SK-N-SH treated with all-trans-retinoic acid at 6 μM for 48 hours (cell line): Measurements from ENCODE around the gene EEA1.

Experiments used
- ATAC-seq: fragments of 200-7000 bp; cut with Tn5 transposase; 3 replicates; pipeline ENCODE4 v1.9.1; 2020; ENCODE audit warnings: mild to moderate bottlenecking, moderate library complexity
- CSDC2 ChIP-seq: fragments of 250-450 bp; sonication (Bioruptor Pico); IDR thresholded peaks from 2 replicates; pipeline ENCODE4 v1.5.0; 2020; ENCODE audit warnings: mild to moderate bottlenecking, moderate library complexity
- ESRRG ChIP-seq: fragments of 250-450 bp; sonication (Bioruptor Pico); IDR thresholded peaks from 2 replicates; pipeline ENCODE4 v1.6.1; 2021; ENCODE audit warnings: mild to moderate bottlenecking
- GLIS3 ChIP-seq: fragments of 250-450 bp; sonication (Bioruptor Pico); IDR thresholded peaks from 2 replicates; pipeline ENCODE4 v1.5.0; 2020; ENCODE audit warnings: mild to moderate bottlenecking, moderate library complexity
- ISL1 ChIP-seq: fragments of 250-450 bp; sonication (Bioruptor Pico); IDR thresholded peaks from 2 replicates; pipeline ENCODE4 v2.1.2; 2022; ENCODE audit warnings: mild to moderate bottlenecking, moderate library complexity
- OSR1 ChIP-seq: fragments of 250-450 bp; sonication (Bioruptor Pico); IDR thresholded peaks from 2 replicates; pipeline ENCODE4 v1.8.0; 2022; ENCODE audit warnings: moderate library complexity, mild to moderate bottlenecking, inconsistent platforms
- RARB ChIP-seq: fragments of 250-450 bp; sonication (Bioruptor Pico); IDR thresholded peaks from 2 replicates; pipeline ENCODE4 v1.8.0; 2021; ENCODE audit warnings: mild to moderate bottlenecking, moderate library complexity
- SNAI2 ChIP-seq: fragments of 250-450 bp; sonication (Bioruptor Pico); IDR thresholded peaks from 2 replicates; pipeline ENCODE4 v1.5.0; 2020; ENCODE audit warnings: mild to moderate bottlenecking, moderate library complexity
- TOX ChIP-seq: fragments of 250-450 bp; sonication (Bioruptor Pico); IDR thresholded peaks from 2 replicates; pipeline ENCODE4 v1.8.0; 2021; ENCODE audit warnings: mild to moderate bottlenecking, moderate library complexity, borderline replicate concordance
- ZC3H10 ChIP-seq: fragments of 250-450 bp; sonication (Bioruptor Pico); IDR thresholded peaks from 2 replicates; pipeline ENCODE4 v1.5.1; 2021; ENCODE audit warnings: mild to moderate bottlenecking, moderate library complexity
- ZFP3 ChIP-seq: fragments of 250-450 bp; sonication (Bioruptor Pico); IDR thresholded peaks from 2 replicates; pipeline ENCODE4 v1.5.0; 2020; ENCODE audit warnings: mild to moderate bottlenecking, moderate library complexity
- ZNF70 ChIP-seq: fragments of 450-650 bp; formaldehyde crosslinking; IDR thresholded peaks from 2 replicates; pipeline ENCODE4 v1.5.0; 2020; ENCODE audit warnings: mild to moderate bottlenecking, moderate library complexity
- ZNF8 ChIP-seq: fragments of 450-650 bp; formaldehyde crosslinking; IDR thresholded peaks from 2 replicates; pipeline ENCODE4 v1.5.0; 2020; ENCODE audit warnings: mild to moderate bottlenecking, moderate library complexity
- TF ChIP-seq, protein P1 (sequence below): fragments of 250-450 bp; sonication (Bioruptor Pico); IDR thresholded peaks from 2 replicates; pipeline ENCODE4 v1.8.0; 2021; ENCODE audit warnings: low read depth, mild to moderate bottlenecking, moderate library complexity, borderline replicate concordance
- TF ChIP-seq, protein P2 (sequence below): fragments of 250-450 bp; sonication (Bioruptor Pico); IDR thresholded peaks from 2 replicates; pipeline ENCODE4 v1.5.1; 2020; ENCODE audit warnings: low read depth, mild to moderate bottlenecking, moderate library complexity
- TF ChIP-seq, protein P3 (sequence below): fragments of 250-450 bp; sonication (Bioruptor Pico); IDR thresholded peaks from 2 replicates; pipeline ENCODE4 v1.5.0; 2020; ENCODE audit warnings: mild to moderate bottlenecking, moderate library complexity
- TF ChIP-seq, protein P4 (sequence below): fragments of 250-450 bp; sonication (Bioruptor Pico); IDR thresholded peaks from 2 replicates; pipeline ENCODE4 v1.5.1; 2021; ENCODE audit warnings: mild to moderate bottlenecking, moderate library complexity
- TF ChIP-seq, protein P5 (sequence below): fragments of 250-450 bp; sonication (Bioruptor Pico); IDR thresholded peaks from 2 replicates; pipeline ENCODE4 v1.8.0; 2020; ENCODE audit warnings: mild to moderate bottlenecking, moderate library complexity, borderline replicate concordance

Gene EEA1

DNA sequence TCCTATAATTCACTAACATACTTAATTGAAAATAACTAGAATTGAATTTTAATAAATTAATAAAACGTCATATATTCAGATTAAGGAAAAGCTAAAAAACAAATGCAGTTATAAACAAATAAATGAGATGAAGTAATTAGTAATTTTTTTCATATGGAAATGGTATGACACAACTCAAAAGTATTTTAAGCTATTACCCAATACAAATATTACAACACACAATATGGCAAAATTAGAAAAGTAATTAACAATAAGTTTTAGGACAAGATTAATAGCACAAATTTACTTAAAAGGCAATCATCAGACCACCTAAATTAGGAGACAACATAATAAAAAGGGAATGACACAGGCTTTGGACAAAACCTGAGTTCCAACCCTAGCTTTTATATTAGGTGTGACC, 81.7 kb downstream of the EEA1 start:
- TF ChIP-seq ESRRG (CRISPR knock-in tag) (no peak), OSR1 (CRISPR knock-in tag) (no peak), ISL1 (no peak)
- ATAC-seq = no peak

DNA sequence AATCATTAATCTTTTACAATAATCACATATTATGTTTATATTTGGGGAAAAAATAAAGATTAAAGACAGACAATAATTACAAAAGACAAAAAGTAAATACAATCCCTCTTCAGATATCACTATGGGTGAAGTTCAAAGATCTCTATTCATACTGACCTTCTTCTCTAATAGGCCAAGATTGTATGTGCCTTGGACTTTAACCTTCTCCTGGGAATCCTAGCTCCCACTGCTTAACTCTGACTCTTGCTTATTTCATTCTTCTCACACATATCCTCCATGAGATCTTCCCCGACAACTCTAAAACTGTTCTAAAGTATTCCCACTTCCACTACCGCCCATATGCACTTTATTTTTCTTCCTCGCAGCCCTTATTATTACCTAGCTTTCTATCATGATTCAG, 83.8 kb downstream of the EEA1 start:
- ATAC-seq = no peak
- TF ChIP-seq ZFP3 (CRISPR knock-in tag) (no peak), GLIS3 (CRISPR knock-in tag) (no peak), ESRRG (CRISPR knock-in tag) (no peak)
- TF ChIP-seq, protein P1, sequence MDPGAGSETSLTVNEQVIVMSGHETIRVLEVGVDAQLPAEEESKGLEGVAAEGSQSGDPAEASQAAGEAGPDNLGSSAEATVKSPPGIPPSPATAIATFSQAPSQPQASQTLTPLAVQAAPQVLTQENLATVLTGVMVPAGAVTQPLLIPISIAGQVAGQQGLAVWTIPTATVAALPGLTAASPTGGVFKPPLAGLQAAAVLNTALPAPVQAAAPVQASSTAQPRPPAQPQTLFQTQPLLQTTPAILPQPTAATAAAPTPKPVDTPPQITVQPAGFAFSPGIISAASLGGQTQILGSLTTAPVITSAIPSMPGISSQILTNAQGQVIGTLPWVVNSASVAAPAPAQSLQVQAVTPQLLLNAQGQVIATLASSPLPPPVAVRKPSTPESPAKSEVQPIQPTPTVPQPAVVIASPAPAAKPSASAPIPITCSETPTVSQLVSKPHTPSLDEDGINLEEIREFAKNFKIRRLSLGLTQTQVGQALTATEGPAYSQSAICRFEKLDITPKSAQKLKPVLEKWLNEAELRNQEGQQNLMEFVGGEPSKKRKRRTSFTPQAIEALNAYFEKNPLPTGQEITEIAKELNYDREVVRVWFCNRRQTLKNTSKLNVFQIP (CRISPR knock-in tag) = no peak

DNA sequence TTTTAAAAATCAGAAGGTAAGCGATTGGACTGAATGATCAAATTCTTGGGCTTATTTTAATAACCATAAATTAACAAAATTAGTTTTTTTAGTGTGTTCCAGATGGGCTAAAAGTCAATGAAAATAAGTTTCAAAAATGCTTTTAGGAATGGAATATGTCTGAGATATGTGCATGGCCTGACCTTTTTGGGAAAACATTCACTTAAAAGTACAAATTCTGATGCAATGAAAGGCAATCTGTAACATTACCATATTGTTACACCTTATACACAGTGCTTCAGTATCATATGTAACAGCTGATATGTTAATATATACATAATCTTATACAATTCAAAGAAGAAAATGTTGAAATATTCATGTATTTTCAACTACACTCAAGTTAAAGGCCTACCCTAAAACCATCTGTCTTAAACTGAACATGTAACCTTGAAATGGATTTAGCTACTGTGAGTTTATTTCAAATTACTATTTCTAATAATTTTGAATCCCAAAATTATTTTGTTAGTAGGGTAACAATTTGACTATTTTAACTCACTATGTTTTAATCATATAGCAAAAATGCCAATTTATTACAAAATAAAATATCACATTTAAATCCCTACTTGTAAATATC, 84.8 kb downstream of the EEA1 start:
- no peak for TF ChIP-seq ZNF8 (CRISPR knock-in tag)
- TF ChIP-seq CSDC2 (CRISPR knock-in tag) = no peak
- TF ChIP-seq, protein P1 (CRISPR knock-in tag) = no peak
- no peak for TF ChIP-seq ZFP3 (CRISPR knock-in tag)
- no peak for TF ChIP-seq ESRRG (CRISPR knock-in tag)
- TF ChIP-seq SNAI2 (CRISPR knock-in tag) = no peak
- no peak for TF ChIP-seq GLIS3 (CRISPR knock-in tag)
- TF ChIP-seq, protein P2, sequence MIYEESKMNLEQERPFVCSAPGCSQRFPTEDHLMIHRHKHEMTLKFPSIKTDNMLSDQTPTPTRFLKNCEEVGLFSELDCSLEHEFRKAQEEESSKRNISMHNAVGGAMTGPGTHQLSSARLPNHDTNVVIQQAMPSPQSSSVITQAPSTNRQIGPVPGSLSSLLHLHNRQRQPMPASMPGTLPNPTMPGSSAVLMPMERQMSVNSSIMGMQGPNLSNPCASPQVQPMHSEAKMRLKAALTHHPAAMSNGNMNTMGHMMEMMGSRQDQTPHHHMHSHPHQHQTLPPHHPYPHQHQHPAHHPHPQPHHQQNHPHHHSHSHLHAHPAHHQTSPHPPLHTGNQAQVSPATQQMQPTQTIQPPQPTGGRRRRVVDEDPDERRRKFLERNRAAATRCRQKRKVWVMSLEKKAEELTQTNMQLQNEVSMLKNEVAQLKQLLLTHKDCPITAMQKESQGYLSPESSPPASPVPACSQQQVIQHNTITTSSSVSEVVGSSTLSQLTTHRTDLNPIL = no peak
- TF ChIP-seq, protein P3, sequence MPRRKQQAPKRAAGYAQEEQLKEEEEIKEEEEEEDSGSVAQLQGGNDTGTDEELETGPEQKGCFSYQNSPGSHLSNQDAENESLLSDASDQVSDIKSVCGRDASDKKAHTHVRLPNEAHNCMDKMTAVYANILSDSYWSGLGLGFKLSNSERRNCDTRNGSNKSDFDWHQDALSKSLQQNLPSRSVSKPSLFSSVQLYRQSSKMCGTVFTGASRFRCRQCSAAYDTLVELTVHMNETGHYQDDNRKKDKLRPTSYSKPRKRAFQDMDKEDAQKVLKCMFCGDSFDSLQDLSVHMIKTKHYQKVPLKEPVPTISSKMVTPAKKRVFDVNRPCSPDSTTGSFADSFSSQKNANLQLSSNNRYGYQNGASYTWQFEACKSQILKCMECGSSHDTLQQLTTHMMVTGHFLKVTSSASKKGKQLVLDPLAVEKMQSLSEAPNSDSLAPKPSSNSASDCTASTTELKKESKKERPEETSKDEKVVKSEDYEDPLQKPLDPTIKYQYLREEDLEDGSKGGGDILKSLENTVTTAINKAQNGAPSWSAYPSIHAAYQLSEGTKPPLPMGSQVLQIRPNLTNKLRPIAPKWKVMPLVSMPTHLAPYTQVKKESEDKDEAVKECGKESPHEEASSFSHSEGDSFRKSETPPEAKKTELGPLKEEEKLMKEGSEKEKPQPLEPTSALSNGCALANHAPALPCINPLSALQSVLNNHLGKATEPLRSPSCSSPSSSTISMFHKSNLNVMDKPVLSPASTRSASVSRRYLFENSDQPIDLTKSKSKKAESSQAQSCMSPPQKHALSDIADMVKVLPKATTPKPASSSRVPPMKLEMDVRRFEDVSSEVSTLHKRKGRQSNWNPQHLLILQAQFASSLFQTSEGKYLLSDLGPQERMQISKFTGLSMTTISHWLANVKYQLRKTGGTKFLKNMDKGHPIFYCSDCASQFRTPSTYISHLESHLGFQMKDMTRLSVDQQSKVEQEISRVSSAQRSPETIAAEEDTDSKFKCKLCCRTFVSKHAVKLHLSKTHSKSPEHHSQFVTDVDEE (CRISPR knock-in tag) = no peak
- TF ChIP-seq ZNF70 (CRISPR knock-in tag) = no peak
- TF ChIP-seq ISL1 = no peak
- no peak for TF ChIP-seq OSR1 (CRISPR knock-in tag)
- TF ChIP-seq ZC3H10 = no peak
- TF ChIP-seq, protein P4, sequence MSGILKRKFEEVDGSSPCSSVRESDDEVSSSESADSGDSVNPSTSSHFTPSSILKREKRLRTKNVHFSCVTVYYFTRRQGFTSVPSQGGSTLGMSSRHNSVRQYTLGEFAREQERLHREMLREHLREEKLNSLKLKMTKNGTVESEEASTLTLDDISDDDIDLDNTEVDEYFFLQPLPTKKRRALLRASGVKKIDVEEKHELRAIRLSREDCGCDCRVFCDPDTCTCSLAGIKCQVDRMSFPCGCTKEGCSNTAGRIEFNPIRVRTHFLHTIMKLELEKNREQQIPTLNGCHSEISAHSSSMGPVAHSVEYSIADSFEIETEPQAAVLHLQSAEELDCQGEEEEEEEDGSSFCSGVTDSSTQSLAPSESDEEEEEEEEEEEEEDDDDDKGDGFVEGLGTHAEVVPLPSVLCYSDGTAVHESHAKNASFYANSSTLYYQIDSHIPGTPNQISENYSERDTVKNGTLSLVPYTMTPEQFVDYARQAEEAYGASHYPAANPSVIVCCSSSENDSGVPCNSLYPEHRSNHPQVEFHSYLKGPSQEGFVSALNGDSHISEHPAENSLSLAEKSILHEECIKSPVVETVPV (CRISPR knock-in tag) = no peak
- TF ChIP-seq, protein P5, sequence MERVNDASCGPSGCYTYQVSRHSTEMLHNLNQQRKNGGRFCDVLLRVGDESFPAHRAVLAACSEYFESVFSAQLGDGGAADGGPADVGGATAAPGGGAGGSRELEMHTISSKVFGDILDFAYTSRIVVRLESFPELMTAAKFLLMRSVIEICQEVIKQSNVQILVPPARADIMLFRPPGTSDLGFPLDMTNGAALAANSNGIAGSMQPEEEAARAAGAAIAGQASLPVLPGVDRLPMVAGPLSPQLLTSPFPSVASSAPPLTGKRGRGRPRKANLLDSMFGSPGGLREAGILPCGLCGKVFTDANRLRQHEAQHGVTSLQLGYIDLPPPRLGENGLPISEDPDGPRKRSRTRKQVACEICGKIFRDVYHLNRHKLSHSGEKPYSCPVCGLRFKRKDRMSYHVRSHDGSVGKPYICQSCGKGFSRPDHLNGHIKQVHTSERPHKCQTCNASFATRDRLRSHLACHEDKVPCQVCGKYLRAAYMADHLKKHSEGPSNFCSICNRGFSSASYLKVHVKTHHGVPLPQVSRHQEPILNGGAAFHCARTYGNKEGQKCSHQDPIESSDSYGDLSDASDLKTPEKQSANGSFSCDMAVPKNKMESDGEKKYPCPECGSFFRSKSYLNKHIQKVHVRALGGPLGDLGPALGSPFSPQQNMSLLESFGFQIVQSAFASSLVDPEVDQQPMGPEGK (CRISPR knock-in tag) = no peak
- TF ChIP-seq TOX (CRISPR knock-in tag) = no peak
- no peak for TF ChIP-seq RARB (CRISPR knock-in tag)
- no peak for ATAC-seq
